Sigmoid colon (tissue), 3 donors: Measurements from ENCODE around the gene GGCX.

Source experiments
- POLR2A ChIP-seq, 2 donors: fragments of 450-650 bp; IDR thresholded peaks; one replicate each; pipeline ENCODE4 v1.6.1; 2016; ENCODE audit warnings: antibody characterized with exemption in 2 of 2, mild to moderate bottlenecking in 2 of 2, moderate library complexity in 2 of 2
- TF ChIP-seq, protein P1 (sequence below), 4 experiments: fragments of 450-650 bp in 3 of 4; fragments of 200-600 bp in 1 of 4; IDR thresholded peaks; one replicate each; pipeline ENCODE4 v1.5.1; 2016 to 2019; ENCODE audit warnings: antibody characterized with exemption in 4 of 4, mild to moderate bottlenecking in 3 of 4, moderate library complexity in 2 of 4

DNA sequence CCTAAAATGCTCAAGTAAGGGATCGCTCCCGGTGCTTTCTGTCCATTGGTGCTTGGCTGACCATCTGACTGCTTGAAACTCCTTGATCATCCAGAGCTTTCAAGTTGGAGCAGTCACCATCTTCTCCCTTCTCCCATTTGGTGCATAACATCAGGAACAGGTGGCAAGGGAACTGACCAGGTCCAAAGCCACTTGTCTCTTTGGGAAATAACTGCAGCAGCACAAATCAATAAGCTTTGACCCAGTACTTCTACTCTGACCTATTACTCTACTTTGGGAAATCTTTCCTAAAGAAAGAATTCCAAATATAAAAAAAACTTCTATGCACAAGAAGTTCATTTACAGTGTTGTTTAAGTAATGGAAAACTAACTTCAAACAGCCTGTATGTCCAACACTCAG lies 32.9 kb downstream of the GGCX start:
- TF ChIP-seq, protein P1, sequence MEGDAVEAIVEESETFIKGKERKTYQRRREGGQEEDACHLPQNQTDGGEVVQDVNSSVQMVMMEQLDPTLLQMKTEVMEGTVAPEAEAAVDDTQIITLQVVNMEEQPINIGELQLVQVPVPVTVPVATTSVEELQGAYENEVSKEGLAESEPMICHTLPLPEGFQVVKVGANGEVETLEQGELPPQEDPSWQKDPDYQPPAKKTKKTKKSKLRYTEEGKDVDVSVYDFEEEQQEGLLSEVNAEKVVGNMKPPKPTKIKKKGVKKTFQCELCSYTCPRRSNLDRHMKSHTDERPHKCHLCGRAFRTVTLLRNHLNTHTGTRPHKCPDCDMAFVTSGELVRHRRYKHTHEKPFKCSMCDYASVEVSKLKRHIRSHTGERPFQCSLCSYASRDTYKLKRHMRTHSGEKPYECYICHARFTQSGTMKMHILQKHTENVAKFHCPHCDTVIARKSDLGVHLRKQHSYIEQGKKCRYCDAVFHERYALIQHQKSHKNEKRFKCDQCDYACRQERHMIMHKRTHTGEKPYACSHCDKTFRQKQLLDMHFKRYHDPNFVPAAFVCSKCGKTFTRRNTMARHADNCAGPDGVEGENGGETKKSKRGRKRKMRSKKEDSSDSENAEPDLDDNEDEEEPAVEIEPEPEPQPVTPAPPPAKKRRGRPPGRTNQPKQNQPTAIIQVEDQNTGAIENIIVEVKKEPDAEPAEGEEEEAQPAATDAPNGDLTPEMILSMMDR (IDR thresholded peaks at IDR 0.05): no peak
- no peak for TF ChIP-seq POLR2A (IDR thresholded peaks at IDR 0.05)
